NCI-H2196 treated with DMSO at 0.1 percent for 48 hours (cell line): Measurements from ENCODE around the gene SUPT5H.

ENCODE experiments used
- DNase-seq: peaks from one replicate; lab custom pipeline; 2025; ENCODE audit not compliant: unreplicated experiment; lab: John Stamatoyannopoulos, UW

Gene SUPT5H

GRCh38 chr19:39409208-39410016 lies 36.0 kb upstream of the SUPT5H start:
- peak; percentile 86 for DNase-seq

GRCh38 chr19:39410017-39410830 lies 35.2 kb upstream of the SUPT5H start:
- DNase-seq: no peak

DNA sequence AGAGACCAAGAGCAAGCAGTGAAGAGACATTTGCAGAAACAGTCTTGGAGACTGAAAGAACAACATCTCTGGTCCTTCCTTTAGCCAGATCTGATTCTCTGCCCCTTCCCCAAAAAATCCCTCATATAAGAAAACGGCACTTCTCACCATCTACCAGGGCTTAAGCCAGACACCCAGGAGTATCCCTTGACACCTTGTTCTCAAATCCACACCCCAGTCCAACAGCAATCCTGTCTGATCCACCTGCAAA lies 34.6 kb upstream of the SUPT5H start:
- DNase-seq: no peak

DNA sequence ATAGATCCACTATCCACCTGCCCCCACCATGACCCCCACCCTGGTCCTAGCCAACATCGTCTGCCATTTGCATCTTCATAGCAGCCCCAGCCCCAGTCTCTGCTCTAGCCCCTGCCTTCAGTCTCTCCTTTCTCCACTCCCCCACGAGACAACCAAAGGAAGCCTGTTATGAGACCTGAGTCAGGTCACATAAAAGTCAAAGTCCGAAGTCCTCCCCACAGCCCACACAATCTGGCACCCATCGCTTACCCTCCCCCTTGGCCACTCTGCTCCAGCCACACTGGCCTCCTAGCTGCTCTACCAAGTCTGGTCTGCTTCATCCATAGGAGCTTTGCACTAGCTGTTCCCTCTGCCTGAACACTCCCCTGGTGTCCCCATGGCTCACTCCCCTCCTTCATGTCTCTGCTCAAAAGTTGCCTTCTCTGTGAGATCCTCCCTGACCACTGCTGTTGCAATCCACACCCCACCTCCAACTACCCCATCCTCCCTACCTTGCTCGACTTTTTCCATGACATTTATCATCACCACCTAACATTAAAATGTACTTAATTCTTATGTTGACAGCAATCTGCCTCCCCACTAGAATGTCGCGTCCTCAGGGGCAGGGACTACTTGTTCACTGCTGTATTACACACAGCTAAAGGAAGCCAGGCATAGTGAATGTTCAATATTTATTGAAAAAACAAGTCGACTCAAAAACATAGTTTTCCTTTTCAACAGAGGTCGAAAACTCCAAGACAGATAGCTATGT lies 34.1 kb upstream of the SUPT5H start:
- DNase-seq: no peak

GRCh38 chr19:39411832-39412099 lies 33.6 kb upstream of the SUPT5H start:
- peak; percentile 89 for DNase-seq

DNA sequence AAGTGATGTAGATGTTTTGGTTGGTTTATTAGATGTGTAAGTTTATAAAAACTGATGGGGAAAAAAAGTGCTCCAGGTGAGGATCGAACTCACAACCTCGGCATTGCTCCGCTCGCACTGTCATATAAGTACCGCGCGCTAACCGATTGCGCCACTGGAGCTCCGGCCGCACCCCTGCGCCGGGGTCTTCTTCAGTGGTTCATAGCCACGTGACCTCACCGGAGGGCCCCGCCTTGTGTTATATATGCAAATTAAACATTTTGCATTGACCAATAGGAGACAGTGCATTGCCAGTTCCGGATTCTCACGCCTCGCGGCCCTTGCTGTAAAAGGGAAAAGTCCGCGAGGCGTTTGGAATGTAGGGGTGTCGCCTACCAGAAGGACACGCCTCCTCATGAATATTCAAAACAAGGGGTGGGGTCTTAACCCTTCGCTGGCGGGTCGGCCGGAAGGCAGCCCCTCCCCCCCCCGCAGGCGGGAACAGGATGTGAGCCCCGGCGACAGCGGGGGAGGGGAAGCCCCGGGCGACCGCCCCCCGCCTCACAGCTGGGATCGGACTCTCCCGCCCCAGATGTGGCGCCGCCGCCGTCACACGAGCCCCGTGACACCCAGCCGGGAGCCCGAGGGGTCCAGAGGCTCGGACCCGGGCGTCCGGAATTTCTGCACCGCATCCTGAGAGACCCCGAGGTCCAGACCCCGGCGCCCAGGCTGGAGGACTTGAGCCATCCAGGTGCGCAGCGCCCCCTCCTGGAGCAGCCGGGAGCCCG lies 33.1 kb upstream of the SUPT5H start, which contains the start of gene PLEKHG2:
Gene PLEKHG2 (plus strand): TSS at position 570 of the 767 bp plus-strand sequence. CDS start 1,418 bp downstream, outside the sequence.
- peak; percentile 97 for DNase-seq

DNA sequence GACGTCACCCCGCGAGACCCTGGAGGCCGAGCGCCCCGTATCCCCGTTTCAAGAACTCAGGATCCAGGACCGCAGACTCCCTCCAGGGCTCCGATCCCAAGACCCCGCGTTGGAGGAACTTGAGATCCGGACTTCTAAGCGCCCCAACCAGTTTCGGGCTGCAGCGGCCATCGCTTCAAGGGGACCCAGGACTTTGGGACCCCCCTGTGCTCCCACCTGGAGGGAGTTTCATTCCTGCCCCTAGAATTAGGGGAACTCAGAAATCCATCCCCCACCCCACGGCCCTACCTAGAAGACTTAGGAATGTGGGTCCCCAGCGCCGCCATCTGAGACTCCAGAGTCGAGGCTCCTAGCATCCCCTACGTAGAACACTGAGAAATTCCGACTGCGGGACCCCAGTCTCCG lies 32.5 kb upstream of the SUPT5H start:
- DNase-seq: no peak

DNA sequence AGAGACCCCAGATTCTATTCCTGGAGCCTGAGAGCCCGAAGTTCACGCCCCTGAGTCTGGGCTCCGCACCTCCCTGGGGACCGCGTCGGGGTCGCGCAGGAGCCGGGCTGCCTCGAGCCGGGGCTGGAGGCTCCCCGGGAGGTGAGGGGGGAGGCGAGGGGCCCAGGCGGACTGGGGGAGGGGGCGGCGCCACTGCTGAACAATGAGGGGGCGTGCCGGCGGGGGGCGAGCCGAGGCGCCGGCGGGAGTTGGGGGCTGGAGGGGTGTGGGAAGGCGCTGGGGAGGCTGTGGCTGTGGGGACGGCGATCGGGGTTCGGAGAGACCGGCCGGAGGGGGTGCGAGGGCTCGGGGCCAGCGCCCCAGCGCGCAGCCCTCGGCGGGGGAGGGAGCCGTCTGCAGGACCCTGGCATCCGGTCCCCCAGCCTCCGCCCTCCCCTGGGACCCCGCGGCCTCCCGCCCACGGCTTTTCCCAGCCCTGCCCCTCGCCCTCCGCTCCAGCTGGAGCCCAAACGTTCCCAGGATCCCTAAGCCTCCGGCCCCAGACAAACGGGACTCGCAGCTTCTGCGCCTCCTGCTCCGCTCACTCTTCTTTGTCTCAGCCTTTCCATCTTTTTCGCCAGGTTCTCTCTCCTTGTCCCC lies 32.0 kb upstream of the SUPT5H start:
- DNase-seq: no peak

DNA sequence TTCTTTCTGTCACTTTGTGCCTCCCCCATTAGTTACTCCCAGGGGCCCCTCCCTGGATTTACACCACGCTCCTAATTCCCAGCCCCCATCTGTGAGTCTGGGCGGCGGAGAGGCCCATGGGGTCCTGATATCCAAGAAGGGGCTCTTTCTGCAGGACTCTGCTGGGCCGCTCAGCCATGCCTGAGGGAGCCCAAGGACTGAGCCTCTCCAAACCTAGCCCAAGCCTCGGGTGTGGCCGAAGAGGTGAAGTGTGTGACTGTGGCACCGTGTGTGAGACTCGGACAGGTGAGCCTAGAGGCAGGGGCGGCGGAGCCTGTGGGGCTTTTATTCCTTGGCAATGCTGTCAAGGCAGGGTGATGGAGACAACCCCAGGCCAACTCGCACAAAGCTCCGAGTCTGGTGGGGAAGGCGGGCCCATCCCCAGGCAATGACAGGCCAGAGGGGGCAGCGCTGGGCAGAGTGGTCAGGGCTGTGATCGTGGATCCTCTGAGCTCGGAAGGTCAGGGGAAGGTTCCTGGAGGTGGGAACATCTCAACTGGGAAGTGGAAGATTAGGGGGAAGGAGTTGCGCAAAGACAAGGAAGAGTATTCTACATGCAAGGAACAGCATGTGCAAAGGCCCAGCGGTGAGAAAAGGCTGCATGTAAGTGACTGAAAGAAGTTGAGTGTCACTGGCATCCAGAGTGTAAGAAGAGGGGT lies 31.3 kb upstream of the SUPT5H start:
- no peak for DNase-seq

DNA sequence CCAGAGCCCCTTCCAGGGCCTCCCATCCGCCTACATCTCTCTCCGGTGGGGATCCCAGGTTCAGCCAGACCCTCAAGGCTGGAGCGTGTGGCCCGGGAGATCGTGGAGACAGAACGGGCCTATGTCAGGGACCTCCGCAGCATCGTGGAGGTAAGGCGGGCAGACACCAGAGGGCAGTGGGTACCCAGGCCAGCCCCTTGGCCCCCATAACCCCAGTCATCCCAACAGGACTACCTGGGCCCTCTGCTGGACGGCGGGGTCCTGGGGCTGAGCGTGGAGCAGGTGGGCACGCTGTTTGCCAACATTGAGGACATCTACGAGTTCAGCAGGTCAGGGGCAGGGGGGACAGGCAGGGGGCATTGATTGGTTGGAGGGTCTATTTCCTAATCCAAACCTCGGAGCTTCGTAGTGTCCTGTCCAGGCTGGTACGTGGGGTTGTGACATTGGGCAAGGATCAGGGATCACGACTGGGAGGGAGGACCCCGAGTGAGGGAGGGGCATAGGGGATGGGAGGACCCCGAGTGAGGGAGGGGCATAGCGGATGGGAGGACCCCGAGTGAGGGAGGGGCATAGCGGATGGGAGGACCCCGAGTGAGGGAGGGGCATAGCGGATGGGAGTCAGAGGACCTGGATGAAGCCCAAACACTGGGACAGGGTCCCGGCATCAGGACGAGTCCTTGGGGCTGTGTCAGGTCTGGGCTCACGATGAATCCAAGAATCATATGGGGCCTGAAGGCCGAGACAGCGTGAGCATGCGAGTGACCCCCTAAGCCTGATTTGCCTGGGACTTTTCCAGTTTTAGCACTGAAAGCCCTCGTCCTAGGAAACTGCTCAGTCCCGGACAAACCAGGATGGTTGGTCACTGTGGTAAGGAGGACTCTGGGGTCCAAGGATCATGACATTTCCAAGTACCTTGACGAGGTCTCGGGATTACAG lies 30.0 kb upstream of the SUPT5H start:
- DNase-seq: no peak

GRCh38 chr19:39416152-39417120 lies 28.9 kb upstream of the SUPT5H start:
- no peak for DNase-seq

DNA sequence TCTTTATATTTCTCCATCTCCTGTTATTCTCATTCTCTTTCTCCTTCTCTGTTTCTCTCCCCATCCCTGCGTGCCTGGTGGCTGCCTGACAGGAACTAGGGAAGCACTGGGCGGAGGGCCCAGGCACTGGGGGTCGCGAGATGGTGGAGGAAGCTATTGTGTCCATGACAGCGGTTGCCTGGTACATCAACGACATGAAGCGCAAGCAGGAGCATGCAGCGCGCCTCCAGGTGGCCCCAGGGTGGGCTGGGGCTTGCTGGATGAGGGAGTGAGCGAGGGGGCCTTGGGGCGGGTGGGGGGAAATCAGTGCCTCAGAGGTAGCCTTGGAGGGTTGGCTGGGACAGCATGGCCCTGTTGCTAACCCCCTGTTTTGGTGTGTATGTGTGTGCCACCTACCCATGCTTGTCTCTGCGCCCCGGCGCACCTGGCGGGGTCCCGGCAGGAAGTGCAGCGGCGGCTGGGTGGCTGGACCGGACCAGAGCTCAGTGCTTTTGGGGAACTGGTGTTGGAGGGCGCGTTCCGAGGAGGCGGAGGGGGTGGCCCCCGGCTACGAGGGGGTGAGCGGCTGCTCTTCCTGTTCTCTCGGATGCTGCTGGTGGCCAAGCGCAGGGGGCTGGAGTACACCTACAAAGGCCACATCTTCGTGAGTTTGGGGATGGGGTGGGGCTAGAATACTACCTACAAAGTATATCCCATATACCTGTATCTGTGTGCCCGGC lies 27.8 kb upstream of the SUPT5H start:
- no peak for DNase-seq

DNA sequence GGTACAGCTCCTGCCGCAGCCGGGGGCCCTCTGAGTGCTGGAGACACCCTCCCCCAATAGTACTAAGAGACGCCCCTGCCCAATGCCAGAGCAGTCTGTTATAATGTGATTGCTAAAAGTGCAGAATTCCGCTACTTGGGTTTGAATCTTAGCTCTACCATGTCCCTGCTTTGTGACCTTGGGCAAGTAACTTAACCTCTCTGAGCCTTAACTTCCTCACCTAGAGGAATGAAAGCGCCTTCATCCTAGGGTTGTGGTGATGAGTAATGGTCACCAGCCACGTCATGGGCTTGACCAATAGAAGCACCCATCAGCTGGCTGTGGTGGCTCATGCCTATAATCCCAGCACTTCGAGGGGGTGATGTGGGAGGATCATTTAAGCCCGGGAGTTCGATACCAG lies 26.4 kb upstream of the SUPT5H start:
- DNase-seq: no peak

DNA sequence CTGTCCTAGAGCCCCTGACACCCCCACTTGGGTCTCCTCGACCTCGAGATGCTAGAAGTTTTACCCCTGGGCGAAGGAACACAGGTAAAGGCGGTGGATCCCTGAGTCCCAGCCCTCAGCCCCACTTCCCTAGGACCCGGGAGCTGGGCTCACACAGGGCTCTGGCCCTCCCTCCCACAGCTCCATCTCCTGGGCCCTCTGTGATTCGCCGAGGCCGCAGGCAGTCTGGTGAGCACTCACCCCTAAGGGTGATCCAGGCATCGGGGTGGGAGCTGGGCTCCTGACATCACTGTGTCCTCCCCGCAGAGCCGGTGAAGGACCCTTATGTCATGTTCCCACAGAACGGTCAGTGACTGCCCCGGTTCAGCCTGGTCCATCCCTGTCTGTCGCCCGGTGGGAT lies 24.6 kb upstream of the SUPT5H start:
- no peak for DNase-seq

DNA sequence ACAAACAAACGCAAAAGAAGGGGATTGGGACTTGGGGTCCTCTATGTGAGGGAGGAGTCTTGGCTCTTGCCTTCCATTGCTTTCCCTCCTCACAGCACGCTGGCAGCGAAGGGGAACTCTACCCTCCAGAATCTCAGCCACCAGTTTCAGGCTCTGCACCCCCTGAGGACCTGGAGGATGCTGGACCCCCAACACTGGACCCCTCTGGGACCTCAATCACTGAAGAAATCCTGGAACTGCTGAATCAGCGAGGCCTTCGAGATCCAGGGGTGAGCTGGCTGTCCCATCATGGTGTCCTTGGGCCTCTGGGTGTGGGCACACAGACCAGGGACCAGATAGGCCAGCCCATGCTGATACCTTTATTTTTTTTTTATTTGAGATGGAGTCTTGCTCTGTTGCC lies 23.4 kb upstream of the SUPT5H start:
- no peak for DNase-seq

GRCh38 chr19:39423258-39424086 lies 21.9 kb upstream of the SUPT5H start:
- DNase-seq: no peak
